HCT116 (cell line): ENCODE measurements around the gene PSMC5. TPM values are rescaled to one million over a fixed set of nuclear protein-coding genes. Genes with fewer than 3 reads are reported as not detected.
"Not testable (repeated sequence)": the region's sequence is repeated elsewhere in the genome, so short reads cannot be mapped to it uniquely, and the experiment has no call there.

Experiments used
- ATAC-seq: fragments of 200-7000 bp; cut with Tn5 transposase; 2 replicates; pipeline ENCODE4 v1.9.1; 2020; ENCODE audit warnings: mild to moderate bottlenecking, moderate library complexity
- BruUV-seq: library from RNA; stranded (reverse); fragments of 400-500 nt; replicated peaks from 2 replicates; lab custom pipeline; 2021; lab: Mats Ljungman, UMichigan
- CTCF ChIA-PET: fragments of 300-600 bp; sonication (Branson Sonifier 250); formaldehyde crosslinking; loops from one replicate; lab custom pipeline; 2021; ENCODE audit warnings: antibody characterized with exemption; lab: Charles Lee
- POLR2A ChIA-PET: fragments of 300-600, 350-600 bp; sonication (Branson Sonifier 250); formaldehyde crosslinking; loops from one replicate; lab custom pipeline; 2021; ENCODE audit warnings: antibody characterized with exemption; lab: Charles Lee
- RAD21 ChIA-PET, 2 experiments: fragments of 300-600 bp; sonication (Branson Sonifier 250); formaldehyde crosslinking; loops; one replicate each; lab custom pipeline; 2023; ENCODE audit warnings: low total read pairs in 2 of 2; ENCODE audit not compliant: uncharacterized antibody in 2 of 2, unreplicated experiment in 2 of 2, low non-redundant PET in 1 of 2; lab: Charles Lee
- DNase-seq: peaks from one replicate; pipeline ENCODE4 v3.0.0-alpha.2; 2010; ENCODE audit warnings: low read depth, low spot score
- H2AFZ ChIP-seq: fragments of 200-600 bp; shearing (Covaris generic), sonication (generic); 2 replicates; pipeline ENCODE4 v1.6.1; 2017; ENCODE audit warnings: low read depth, mixed run types, mixed read lengths, antibody characterized with exemption, low read length; ENCODE audit not compliant: poor library complexity, severe bottlenecking
- H3K27ac ChIP-seq: 2 replicates; pipeline ENCODE4 v1.5.1; 2012; ENCODE audit warnings: low read depth, low read length
- H3K27me3 ChIP-seq: fragments of 200-600 bp; sonication (generic); 2 replicates; pipeline ENCODE4 v1.6.1; 2016; ENCODE audit warnings: mixed run types, low read length, mixed read lengths; ENCODE audit not compliant: insufficient read depth
- H3K36me3 ChIP-seq, 2 experiments: fragments of 200-500 bp in 1 of 2; fragments of 200-600 bp in 1 of 2; sonication (Bioruptor generic) in 1 of 2; sonication (generic) in 1 of 2; 2 replicates each; pipeline versions ENCODE4 v1.5.1 to v1.6.1; 2014 to 2016; ENCODE audit warnings: low read length in 2 of 2, inconsistent platforms in 1 of 2, mixed read lengths in 1 of 2, mixed run types in 1 of 2; ENCODE audit not compliant: insufficient read depth in 2 of 2, control insufficient read depth in 1 of 2
- H3K4me1 ChIP-seq, 2 experiments: fragments of 200-600 bp in 1 of 2; sonication (generic) in 1 of 2; 2 replicates each; pipeline versions ENCODE4 v1.5.1 to v1.6.1; 2012 to 2017; ENCODE audit warnings: low read length in 2 of 2, inconsistent platforms in 1 of 2, mild to moderate bottlenecking in 1 of 2, mixed read lengths in 1 of 2, mixed run types in 1 of 2, moderate library complexity in 1 of 2; ENCODE audit not compliant: insufficient read depth in 2 of 2, control insufficient read depth in 1 of 2
- H3K4me2 ChIP-seq: fragments of 200-600 bp; sonication (generic); 2 replicates; pipeline ENCODE4 v1.6.1; 2017; ENCODE audit warnings: mixed run types, low read length, mixed read lengths
- H3K4me3 ChIP-seq, 2 experiments: fragments of 200-600 bp in 1 of 2; sonication (generic) in 1 of 2; replicated peaks in 1 of 2; 2 replicates each; pipeline ENCODE4 v1.5.1; 2011 to 2016; ENCODE audit warnings: low read length in 2 of 2, control low read depth in 1 of 2, low read depth in 1 of 2, mild to moderate bottlenecking in 1 of 2, mixed read lengths in 1 of 2, mixed run types in 1 of 2
- H3K79me2 ChIP-seq: fragments of 200-600 bp; sonication (generic); 2 replicates; pipeline ENCODE4 v1.6.1; 2017; ENCODE audit warnings: mild to moderate bottlenecking, mixed run types, low read length, moderate library complexity, mixed read lengths; ENCODE audit not compliant: insufficient read depth
- H3K9ac ChIP-seq: fragments of 200-600 bp; sonication (generic); 2 replicates; pipeline ENCODE4 v1.6.1; 2016; ENCODE audit warnings: low read length, mixed read lengths
- H3K9me2 ChIP-seq: fragments of 200-600 bp; sonication (generic), shearing (Covaris generic); 2 replicates; pipeline ENCODE4 v1.6.1; 2017; ENCODE audit warnings: mixed run types, mild to moderate bottlenecking, moderate library complexity; ENCODE audit not compliant: insufficient read depth
- H3K9me3 ChIP-seq, 2 experiments: fragments of 200-500 bp in 1 of 2; fragments of 200-600 bp in 1 of 2; sonication (Bioruptor generic) in 1 of 2; sonication (generic) in 1 of 2; 2 replicates each; pipeline ENCODE4 v1.6.1; 2014 to 2017; ENCODE audit warnings: low read length in 2 of 2, mixed read lengths in 2 of 2, inconsistent platforms in 1 of 2, low read depth in 1 of 2, mild to moderate bottlenecking in 1 of 2, mixed run types in 1 of 2, moderate library complexity in 1 of 2; ENCODE audit not compliant: control insufficient read depth in 1 of 2, insufficient read depth in 1 of 2
- H4K20me1 ChIP-seq: fragments of 200-600 bp; sonication (generic), shearing (Covaris generic); 2 replicates; pipeline ENCODE4 v1.6.1; 2017; ENCODE audit warnings: mixed run types, mild to moderate bottlenecking, moderate library complexity; ENCODE audit not compliant: insufficient read depth
- intact Hi-C: fragments of 100-400 bp; cut with micrococcal nuclease; formaldehyde crosslinking; loops from 2 replicates; pipeline ENCODE4 v1.10.0; 2022
- total RNA-seq: library from RNA; stranded (reverse); gene quantifications from one replicate; pipeline ENCODE4 v1.2.1, GENCODE V29; 2021; ENCODE audit not compliant: unreplicated experiment

Gene PSMC5
- total RNA-seq, 1 experiment from 2014 or later = 193 TPM

DNA sequence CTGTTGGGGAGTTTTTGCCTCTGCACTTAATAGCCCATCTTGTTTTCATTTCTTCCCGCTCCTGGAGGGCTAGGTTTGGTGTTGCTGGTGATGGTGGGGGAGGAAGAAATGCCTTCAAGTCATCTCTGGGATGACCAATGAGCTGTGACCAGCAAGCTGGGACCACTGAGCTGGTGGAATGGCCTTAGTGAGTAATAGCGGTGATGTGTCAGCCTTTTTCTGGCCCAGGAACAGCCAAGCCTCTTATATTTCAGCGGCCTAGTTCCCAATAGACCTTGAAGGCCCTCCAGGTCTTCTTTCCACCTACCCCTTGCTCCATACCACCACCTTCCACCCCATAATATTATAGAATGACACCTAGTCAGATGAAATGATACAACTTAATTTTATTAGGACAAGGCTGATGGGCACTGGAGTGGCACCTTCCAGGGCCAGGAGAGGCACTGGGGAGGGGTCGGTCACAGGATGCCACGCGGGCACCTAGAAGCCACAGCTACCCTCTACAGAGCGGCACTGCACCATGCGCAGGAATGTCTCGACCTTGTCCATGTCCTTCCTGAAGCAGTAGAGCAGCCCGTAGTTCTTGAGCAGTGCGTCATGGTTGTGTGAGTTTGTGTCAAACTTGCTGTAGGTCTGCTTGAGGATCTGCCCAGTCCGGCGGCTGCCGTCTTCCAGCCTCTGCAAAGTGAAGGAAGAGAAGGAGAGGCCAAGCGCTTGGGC is 44.6 kb downstream of the PSMC5 start:
- H3K4me2 ChIP-seq, H2AFZ ChIP-seq, H3K9me3 ChIP-seq, H3K27ac ChIP-seq, ATAC-seq, H4K20me1 ChIP-seq, H3K9me2 ChIP-seq, H3K36me3 ChIP-seq, intact Hi-C loops, DNase-seq, RAD21 ChIA-PET, CTCF ChIA-PET, H3K4me1 ChIP-seq, BruUV-seq, H3K4me3 ChIP-seq, H3K9ac ChIP-seq, H3K79me2 ChIP-seq, H3K27me3 ChIP-seq, POLR2A ChIA-PET: not testable (repeated sequence)

DNA sequence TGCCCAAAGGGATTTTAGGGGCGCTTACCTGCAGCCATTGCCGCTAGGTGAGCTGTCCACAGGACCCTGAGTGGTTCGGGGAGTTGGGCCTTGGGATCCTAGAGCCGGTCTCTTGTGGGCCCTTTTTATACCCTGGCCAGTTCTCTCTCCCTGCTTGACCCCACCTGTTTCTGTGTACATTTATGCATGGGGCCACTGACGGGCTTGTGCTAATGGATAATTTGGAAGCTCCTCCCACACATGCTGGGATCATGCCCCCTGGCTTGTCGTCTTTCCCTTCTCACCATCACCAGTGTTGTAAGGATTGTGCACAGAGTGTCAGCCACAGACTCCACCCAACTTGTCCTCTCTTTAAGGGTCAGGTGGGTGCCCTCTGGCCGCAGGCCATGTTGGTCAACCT is 46.3 kb downstream of the PSMC5 start, which contains the start of gene CSH2:
Gene CSH2, minus strand, starts transcription at position 101 of the 400 bp plus-strand sequence. Its CDS starts 63 bp downstream, at position 38.
- H3K79me2 ChIP-seq, RAD21 ChIA-PET, H3K9ac ChIP-seq, H2AFZ ChIP-seq, H3K9me3 ChIP-seq, CTCF ChIA-PET, H3K4me2 ChIP-seq, H3K4me3 ChIP-seq, H3K36me3 ChIP-seq, H4K20me1 ChIP-seq, DNase-seq, H3K27ac ChIP-seq, intact Hi-C loops, ATAC-seq, BruUV-seq, H3K4me1 ChIP-seq, H3K27me3 ChIP-seq, H3K9me2 ChIP-seq, POLR2A ChIA-PET: not testable (repeated sequence)

DNA sequence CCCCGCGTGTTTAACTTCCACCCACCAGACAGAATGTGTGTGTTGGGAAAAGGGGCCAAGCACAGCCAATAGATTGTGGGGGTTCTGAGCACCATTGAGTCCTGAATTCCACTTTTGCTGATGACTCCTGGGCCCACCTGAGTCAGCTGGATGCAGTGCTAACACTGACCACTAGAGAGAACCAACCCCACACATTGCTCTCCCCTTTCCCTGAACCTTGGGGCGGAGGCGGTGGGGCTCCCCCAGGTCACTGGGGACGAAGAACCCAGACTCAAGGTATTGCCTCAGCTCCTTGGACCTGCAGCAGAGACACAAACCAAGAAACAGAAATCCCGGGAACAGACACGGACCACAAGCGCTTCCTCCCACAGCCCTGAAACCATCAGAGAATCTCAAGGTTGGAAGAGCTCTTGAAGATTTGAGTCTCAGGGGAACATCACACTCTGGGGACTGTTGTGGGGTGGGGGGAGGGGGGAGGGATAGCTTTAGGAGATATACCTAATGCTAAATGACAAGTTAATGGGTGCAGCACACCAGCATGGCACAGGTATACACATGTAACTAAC is 46.9 kb downstream of the PSMC5 start:
- H3K4me3 ChIP-seq, H3K36me3 ChIP-seq, RAD21 ChIA-PET, intact Hi-C loops, H3K9me3 ChIP-seq, H3K27ac ChIP-seq, H3K9me2 ChIP-seq, H4K20me1 ChIP-seq, H3K4me1 ChIP-seq, H3K9ac ChIP-seq, BruUV-seq, H2AFZ ChIP-seq, H3K79me2 ChIP-seq, POLR2A ChIA-PET, H3K4me2 ChIP-seq, H3K27me3 ChIP-seq, DNase-seq: not testable (repeated sequence)
- CTCF ChIA-PET = interaction anchor here (0.8 kb wide), 1 partner anchor 259 kb away, joined by 4 read pairs; no protein-coding TSS in a partner anchor
- peak; percentile 79 for ATAC-seq

DNA sequence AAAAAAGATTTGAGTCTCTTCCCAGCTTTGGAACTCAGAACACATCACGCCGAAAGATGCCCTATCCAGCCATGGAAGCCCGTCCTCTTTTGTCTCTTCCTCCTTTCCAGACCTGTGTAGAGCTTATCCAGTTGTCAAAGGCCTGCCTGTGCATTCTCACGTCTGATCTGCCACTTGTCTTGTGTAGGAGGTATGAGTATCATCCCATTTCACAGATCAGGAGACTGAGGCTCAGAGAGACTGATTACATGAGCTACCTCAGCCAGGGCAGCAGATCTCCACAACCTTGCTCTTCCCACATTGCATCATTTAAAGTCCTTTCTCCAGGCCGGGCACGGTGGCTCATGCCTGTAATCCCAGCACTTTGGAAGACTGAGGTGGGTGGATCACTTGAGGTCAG is 47.5 kb downstream of the PSMC5 start:
- POLR2A ChIA-PET = not testable (repeated sequence)

More for the DNA sequence above, 47.5 kb downstream of the PSMC5 start:
- H3K36me3 ChIP-seq, H3K9ac ChIP-seq, DNase-seq, H3K4me3 ChIP-seq, BruUV-seq, H3K9me3 ChIP-seq, H3K4me2 ChIP-seq, RAD21 ChIA-PET, H3K27ac ChIP-seq, H2AFZ ChIP-seq, H3K9me2 ChIP-seq, intact Hi-C loops, ATAC-seq, H3K27me3 ChIP-seq, H3K79me2 ChIP-seq, H4K20me1 ChIP-seq, H3K4me1 ChIP-seq: not testable (repeated sequence)
- CTCF ChIA-PET = interaction anchor here (0.8 kb wide), 1 partner anchor 259 kb away, joined by 4 read pairs; no protein-coding TSS in a partner anchor
